SK-N-SH (cell line): ENCODE results near the gene GPR107. TPM values are rescaled to one million over a fixed set of nuclear protein-coding genes. Genes with fewer than 3 reads are reported as not detected.

Source experiments
- CTCF ChIA-PET: fragments of 300-600, 350-600 bp; formaldehyde crosslinking; extraction: SDS; loops from one replicate; lab custom pipeline; 2021; lab: Yijun Ruan, JAX
- POLR2A ChIA-PET: fragments of 350-600 bp; sonication (Branson Sonifier 250); formaldehyde crosslinking; extraction: SDS; loops from one replicate; lab custom pipeline; 2020; ENCODE audit warnings: antibody characterized with exemption, inconsistent platforms; lab: Yijun Ruan, JAX
- DNase-seq: peaks from one replicate; pipeline ENCODE4 v3.0.0; 2012
- H2AFZ ChIP-seq: fragments of 200-600 bp; sonication (generic); 2 replicates; pipeline ENCODE4 v1.8.1; 2016; ENCODE audit warnings: antibody characterized with exemption, mild to moderate bottlenecking, low read depth
- H3F3A ChIP-seq: fragments of 200-600 bp; sonication (generic); replicated peaks from 2 replicates; pipeline ENCODE3; 2016; ENCODE audit warnings: antibody characterized with exemption, mild to moderate bottlenecking; ENCODE audit not compliant: insufficient read depth
- H3K27ac ChIP-seq, 2 experiments: fragments of 200-500 bp in 1 of 2; fragments of 200-600 bp in 1 of 2; sonication (Bioruptor generic) in 1 of 2; sonication (generic), shearing (Covaris generic) in 1 of 2; 2 replicates each; pipeline versions ENCODE4 v1.5.1 to v1.6.1; 2014 to 2016; ENCODE audit warnings: low read depth in 2 of 2, inconsistent platforms in 1 of 2, low read length in 1 of 2, mild to moderate bottlenecking in 1 of 2, mixed read lengths in 1 of 2
- H3K27me3 ChIP-seq: fragments of 200-600 bp; sonication (generic), shearing (Covaris generic); 2 replicates; pipeline ENCODE4 v1.6.1; 2016; ENCODE audit warnings: mixed run types; ENCODE audit not compliant: insufficient read depth
- H3K36me3 ChIP-seq, 2 experiments: fragments of 200-500 bp in 1 of 2; fragments of 200-600 bp in 1 of 2; sonication (Bioruptor generic) in 1 of 2; sonication (generic) in 1 of 2; replicated peaks in 1 of 2; 2 replicates each; pipeline versions ENCODE3 to v1.5.1; 2014 to 2016; ENCODE audit warnings: low read length in 1 of 2, mild to moderate bottlenecking in 1 of 2; ENCODE audit not compliant: insufficient read depth in 2 of 2, control insufficient read depth in 1 of 2
- H3K4me1 ChIP-seq, 2 experiments: fragments of 200-500 bp in 1 of 2; fragments of 200-600 bp in 1 of 2; sonication (Bioruptor generic) in 1 of 2; sonication (generic), shearing (Covaris generic) in 1 of 2; 2 replicates each; pipeline versions ENCODE4 v1.5.1 to v1.6.1; 2014 to 2016; ENCODE audit warnings: low read depth in 1 of 2, low read length in 1 of 2, mixed run types in 1 of 2; ENCODE audit not compliant: insufficient read depth in 2 of 2, control insufficient read depth in 1 of 2
- H3K4me2 ChIP-seq: fragments of 200-600 bp; sonication (generic), shearing (Covaris generic); 2 replicates; pipeline ENCODE4 v1.6.1; 2017; ENCODE audit warnings: mixed run types
- H3K4me3 ChIP-seq, 2 experiments: fragments of 200-500 bp in 1 of 2; fragments of 200-600 bp in 1 of 2; sonication (Bioruptor generic) in 1 of 2; sonication (generic), shearing (Covaris generic) in 1 of 2; 2 replicates each; pipeline versions ENCODE4 v1.5.1 to v1.8.1; 2014 to 2016; ENCODE audit warnings: low read depth in 2 of 2, inconsistent platforms in 1 of 2, low read length in 1 of 2, mild to moderate bottlenecking in 1 of 2, mixed read lengths in 1 of 2, moderate library complexity in 1 of 2
- H3K79me2 ChIP-seq: fragments of 200-600 bp; sonication (generic); 2 replicates; pipeline ENCODE4 v1.8.1; 2017; ENCODE audit warnings: mild to moderate bottlenecking; ENCODE audit not compliant: insufficient read depth
- H3K9ac ChIP-seq: fragments of 200-600 bp; sonication (generic); 2 replicates; pipeline ENCODE4 v1.6.1; 2017; ENCODE audit warnings: mixed run types
- H3K9me2 ChIP-seq: fragments of 200-600 bp; sonication (generic); 2 replicates; pipeline ENCODE4 v1.6.1; 2017; ENCODE audit warnings: mixed run types
- H3K9me3 ChIP-seq: fragments of 200-600 bp; sonication (generic); 2 replicates; pipeline ENCODE4 v1.6.1; 2017; ENCODE audit warnings: mixed run types, mild to moderate bottlenecking, moderate library complexity
- H4K20me1 ChIP-seq: fragments of 200-600 bp; sonication (generic); 2 replicates; pipeline ENCODE4 v1.6.1; 2017; ENCODE audit warnings: mild to moderate bottlenecking, mixed run types; ENCODE audit not compliant: insufficient read depth
- FOSL2 ChIP-seq: IDR thresholded peaks from 2 replicates; pipeline ENCODE4 v1.4.0; 2012; ENCODE audit warnings: low read depth, mild to moderate bottlenecking, moderate library complexity, borderline replicate concordance
- FOXJ3 ChIP-seq: sonication (generic); formaldehyde crosslinking; IDR thresholded peaks from 2 replicates; pipeline ENCODE4 v1.5.1; 2020; ENCODE audit warnings: mild to moderate bottlenecking, missing genetic modification reagents
- GATA2 ChIP-seq: sonication (generic); formaldehyde crosslinking; IDR thresholded peaks from 2 replicates; pipeline ENCODE4 v1.5.0; 2020; ENCODE audit warnings: mild to moderate bottlenecking, missing genetic modification reagents
- JUND ChIP-seq: IDR thresholded peaks from 2 replicates; pipeline ENCODE4 v1.4.0; 2012
- MEF2A ChIP-seq: IDR thresholded peaks from 2 replicates; pipeline ENCODE4 v1.4.0; 2012; ENCODE audit warnings: low read depth, borderline replicate concordance
- MXI1 ChIP-seq: IDR thresholded peaks from 2 replicates; pipeline ENCODE4 v1.6.1; 2012; ENCODE audit warnings: mild to moderate bottlenecking, low read depth, low read length, improper control_type of control experiment
- NFIC ChIP-seq: IDR thresholded peaks from 2 replicates; pipeline ENCODE4 v1.4.0; 2012; ENCODE audit warnings: borderline replicate concordance
- NRF1 ChIP-seq: IDR thresholded peaks from 2 replicates; pipeline ENCODE4 v1.6.1; 2012; ENCODE audit warnings: low read depth, mild to moderate bottlenecking, low read length
- POLR2AphosphoS5 ChIP-seq: IDR thresholded peaks from 2 replicates; pipeline ENCODE4 v1.6.1; 2012; ENCODE audit warnings: low read depth, low read length
- RCOR1 ChIP-seq: fragments of 150-350 bp; IDR thresholded peaks from 2 replicates; pipeline ENCODE4 v1.6.1; 2017; ENCODE audit warnings: antibody characterized with exemption, low read length
- REST ChIP-seq: IDR thresholded peaks from 2 replicates; pipeline ENCODE4 v1.6.1; 2012; ENCODE audit warnings: mild to moderate bottlenecking, low read depth, low read length, moderate library complexity
- RXRA ChIP-seq: IDR thresholded peaks from 2 replicates; pipeline ENCODE4 v1.4.0; 2012; ENCODE audit warnings: low read depth, mild to moderate bottlenecking, borderline replicate concordance
- SIN3A ChIP-seq: IDR thresholded peaks from 2 replicates; pipeline ENCODE4 v1.6.1; 2012; ENCODE audit warnings: low read depth, mild to moderate bottlenecking, low read length, moderate library complexity, borderline replicate concordance
- TAF1 ChIP-seq: IDR thresholded peaks from 2 replicates; pipeline ENCODE4 v1.6.1; 2012; ENCODE audit warnings: low read depth, mild to moderate bottlenecking, low read length, moderate library complexity, borderline replicate concordance
- TCF12 ChIP-seq: IDR thresholded peaks from 2 replicates; pipeline ENCODE4 v1.4.0; 2012
- TEAD4 ChIP-seq: IDR thresholded peaks from 2 replicates; pipeline ENCODE4 v1.4.0; 2012; ENCODE audit warnings: mild to moderate bottlenecking, borderline replicate concordance; ENCODE audit not compliant: insufficient read depth
- USF1 ChIP-seq: IDR thresholded peaks from 2 replicates; pipeline ENCODE4 v1.4.0; 2012; ENCODE audit warnings: low read depth, borderline replicate concordance
- YY1 ChIP-seq: IDR thresholded peaks from 2 replicates; pipeline ENCODE4 v1.4.0; 2012; ENCODE audit warnings: low read depth, mild to moderate bottlenecking
- WGBS: methylation state at CpG from one replicate; pipeline ENCODE4 v1.1.6; 2017; ENCODE audit warnings: low lambda C conversion rate; 5-methylcytosine and 5-hydroxymethylcytosine counted together
- polyA plus RNA-seq, 3 experiments: library from polyadenylated mRNA; depleted of rRNA; stranded (reverse); fragments of >200 nt; gene quantifications; 2 replicates each; pipeline ENCODE4 v1.2.3, GENCODE V29; 2012
- TF ChIP-seq, protein P1 (sequence below): fragments of 150-350 bp; IDR thresholded peaks from 2 replicates; pipeline ENCODE4 v1.6.1; 2017; ENCODE audit warnings: antibody characterized with exemption, low read length, low read depth, borderline replicate concordance
- TF ChIP-seq, protein P2 (sequence below): IDR thresholded peaks from 2 replicates; pipeline ENCODE4 v1.4.0; 2012; ENCODE audit warnings: low read depth

Gene GPR107
- polyA plus RNA-seq, 1 of the 3 experiments (the other 2 are of a cell fraction), result 23.0 TPM

DNA sequence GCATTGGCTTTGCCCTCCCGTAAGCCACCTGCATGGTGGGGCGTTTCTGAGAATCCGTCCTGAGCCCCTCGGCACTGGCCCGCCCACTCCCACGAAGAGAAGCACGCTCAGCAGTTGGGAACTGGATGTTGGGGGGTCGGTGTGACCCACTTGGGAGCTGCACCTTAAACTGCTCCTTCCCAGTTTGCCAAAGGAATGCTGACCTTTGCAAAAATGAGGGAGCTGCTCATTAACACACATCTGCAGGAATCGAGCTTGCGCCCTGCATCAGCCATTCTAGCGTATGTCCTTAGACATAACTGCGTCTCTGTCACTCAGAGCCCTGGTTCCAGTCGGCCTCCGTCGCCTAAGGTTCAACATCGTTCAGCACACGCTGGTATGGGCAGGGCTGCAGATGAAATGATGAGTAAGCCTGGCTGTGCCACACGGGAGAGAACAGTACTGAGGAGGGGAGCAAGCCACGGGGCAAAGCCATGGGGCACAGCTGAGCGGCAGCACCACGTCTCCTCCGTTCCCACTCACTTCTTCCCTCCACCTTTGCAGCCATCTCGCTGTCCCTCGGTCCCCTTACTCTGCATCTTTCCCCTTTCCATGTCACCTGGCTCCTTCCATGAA, 89.7 kb downstream of the GPR107 start (continued):
- no peak for TF ChIP-seq TCF12

DNA sequence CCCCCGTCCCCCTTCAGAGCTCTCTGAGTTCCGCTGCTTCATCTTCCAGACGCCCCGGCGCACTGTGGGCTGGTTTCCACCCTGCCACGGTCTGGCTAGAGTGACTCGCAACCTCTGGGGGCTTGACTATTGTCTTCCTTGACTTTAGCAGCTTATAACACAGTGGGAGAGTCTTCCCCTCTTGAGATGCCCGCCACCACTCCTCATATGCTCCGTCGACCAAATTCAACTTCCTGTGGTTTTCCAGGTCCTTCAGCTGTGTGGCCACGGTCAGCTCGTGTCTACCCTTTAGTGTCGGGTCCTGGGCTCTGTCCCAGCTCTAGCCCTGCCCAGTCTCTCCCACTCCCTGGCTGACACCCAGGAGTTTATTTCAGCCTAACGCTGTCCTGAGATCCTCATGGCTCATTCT, 90.3 kb downstream of the GPR107 start:
- H2AFZ ChIP-seq, result peak overlapping the region; percentile 70; the same call in 1 of the 2 replicates
- H3K36me3 ChIP-seq, result no peaks in the 10 kb centered on the region
- no peaks in the 10 kb centered on the region for H4K20me1 ChIP-seq
- no peaks in the 10 kb centered on the region for H3K79me2 ChIP-seq
- H3K9ac ChIP-seq, result peak overlapping the region; percentile 34; the same call in 1 of the 2 replicates
- H3K9me3 ChIP-seq, result no peaks in the 10 kb centered on the region
- no peaks in the 10 kb centered on the region for H3K27me3 ChIP-seq
- WGBS, result 43% methylated on average over 14 of the region's 14 CpGs
- peaks cover 5% of the 10 kb centered on the region for H3F3A ChIP-seq
- peaks cover 8 to 22% of the 10 kb centered on the region in 2 experiments; a peak in 3 of 4 replicates for H3K4me1 ChIP-seq
- no peaks in the 10 kb centered on the region for H3K9me2 ChIP-seq
- H3K4me3 ChIP-seq, result no peak overlapping the region
- ChIA-PET CTCF (interaction anchor here (0.8 to 3.7 kb wide), 6 partner anchors 12 to 303 kb away, joined by 3 to 18 read pairs (median 6); no protein-coding TSS in a partner anchor), POLR2A (no interaction called here)
- DNase-seq, result no peak
- peak overlapping the region; percentile 42 for H3K4me2 ChIP-seq
- TF ChIP-seq RCOR1 (no peak), POLR2AphosphoS5 (no peak), YY1 (no peak), TCF12 (no peak), TEAD4 (no peak), FOSL2 (no peak), TAF1 (no peak), USF1 (no peak), NRF1 (no peak), FOXJ3 (CRISPR knock-in tag) (no peak), JUND (no peak), MEF2A (no peak), RXRA (no peak), NFIC (no peak), REST (no peak), MXI1 (no peak), GATA2 (CRISPR knock-in tag) (no peak), SIN3A (no peak)
- TF ChIP-seq, protein P1, sequence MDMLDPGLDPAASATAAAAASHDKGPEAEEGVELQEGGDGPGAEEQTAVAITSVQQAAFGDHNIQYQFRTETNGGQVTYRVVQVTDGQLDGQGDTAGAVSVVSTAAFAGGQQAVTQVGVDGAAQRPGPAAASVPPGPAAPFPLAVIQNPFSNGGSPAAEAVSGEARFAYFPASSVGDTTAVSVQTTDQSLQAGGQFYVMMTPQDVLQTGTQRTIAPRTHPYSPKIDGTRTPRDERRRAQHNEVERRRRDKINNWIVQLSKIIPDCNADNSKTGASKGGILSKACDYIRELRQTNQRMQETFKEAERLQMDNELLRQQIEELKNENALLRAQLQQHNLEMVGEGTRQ, result no peak
- TF ChIP-seq, protein P2, sequence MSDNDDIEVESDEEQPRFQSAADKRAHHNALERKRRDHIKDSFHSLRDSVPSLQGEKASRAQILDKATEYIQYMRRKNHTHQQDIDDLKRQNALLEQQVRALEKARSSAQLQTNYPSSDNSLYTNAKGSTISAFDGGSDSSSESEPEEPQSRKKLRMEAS, result no peak
- peak overlapping the region in 1 of 2 experiments; percentile 35; a peak in 1 of 4 replicates for H3K27ac ChIP-seq
